Muscle of back (tissue), 11 donors: ENCODE data around the gene SPEM3. TPM values are rescaled to one million over a fixed set of nuclear protein-coding genes. Genes with fewer than 3 reads are reported as not detected.
"Not testable (repeated sequence)": the region's sequence is repeated elsewhere in the genome, so short reads cannot be mapped to it uniquely, and the experiment has no call there.

Experiments
- DNase-seq, 3 donors: peaks; one replicate each; pipeline versions ENCODE4 v3.0.0 to v3.0.0-alpha.2; 2013
- polyA plus RNA-seq, 10 donors: library from polyadenylated mRNA; unstranded; fragments of 120-200 nt; gene quantifications; one replicate each; pipeline ENCODE4 v1.2.1, GENCODE V29; 2013; ENCODE audit not compliant: insufficient read length in 10 of 10

SPEM3 gene
- polyA plus RNA-seq, 10 donors = 0.04 TPM; not detected in 9

DNA sequence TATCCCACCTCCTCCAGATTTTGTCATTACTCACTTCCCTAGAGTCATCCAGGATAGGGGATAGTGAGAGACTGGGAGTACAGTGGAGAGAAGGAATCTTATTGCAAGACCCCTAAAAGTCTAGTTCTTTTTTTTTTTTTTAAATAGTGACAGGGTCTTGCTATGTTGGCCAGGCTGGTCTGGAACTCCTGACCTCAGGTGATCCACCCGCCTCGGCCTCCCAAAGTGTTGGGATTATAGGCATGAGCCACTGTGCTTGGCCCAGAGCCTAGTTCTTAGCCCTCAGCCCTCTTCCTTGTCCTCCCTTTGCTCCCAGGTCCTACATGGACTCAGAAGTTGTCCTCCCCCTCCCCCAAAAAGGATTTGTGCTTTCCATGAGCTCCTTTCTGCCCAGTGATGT, 13.5 kb downstream of the SPEM3 start:
- no peak for DNase-seq

DNA sequence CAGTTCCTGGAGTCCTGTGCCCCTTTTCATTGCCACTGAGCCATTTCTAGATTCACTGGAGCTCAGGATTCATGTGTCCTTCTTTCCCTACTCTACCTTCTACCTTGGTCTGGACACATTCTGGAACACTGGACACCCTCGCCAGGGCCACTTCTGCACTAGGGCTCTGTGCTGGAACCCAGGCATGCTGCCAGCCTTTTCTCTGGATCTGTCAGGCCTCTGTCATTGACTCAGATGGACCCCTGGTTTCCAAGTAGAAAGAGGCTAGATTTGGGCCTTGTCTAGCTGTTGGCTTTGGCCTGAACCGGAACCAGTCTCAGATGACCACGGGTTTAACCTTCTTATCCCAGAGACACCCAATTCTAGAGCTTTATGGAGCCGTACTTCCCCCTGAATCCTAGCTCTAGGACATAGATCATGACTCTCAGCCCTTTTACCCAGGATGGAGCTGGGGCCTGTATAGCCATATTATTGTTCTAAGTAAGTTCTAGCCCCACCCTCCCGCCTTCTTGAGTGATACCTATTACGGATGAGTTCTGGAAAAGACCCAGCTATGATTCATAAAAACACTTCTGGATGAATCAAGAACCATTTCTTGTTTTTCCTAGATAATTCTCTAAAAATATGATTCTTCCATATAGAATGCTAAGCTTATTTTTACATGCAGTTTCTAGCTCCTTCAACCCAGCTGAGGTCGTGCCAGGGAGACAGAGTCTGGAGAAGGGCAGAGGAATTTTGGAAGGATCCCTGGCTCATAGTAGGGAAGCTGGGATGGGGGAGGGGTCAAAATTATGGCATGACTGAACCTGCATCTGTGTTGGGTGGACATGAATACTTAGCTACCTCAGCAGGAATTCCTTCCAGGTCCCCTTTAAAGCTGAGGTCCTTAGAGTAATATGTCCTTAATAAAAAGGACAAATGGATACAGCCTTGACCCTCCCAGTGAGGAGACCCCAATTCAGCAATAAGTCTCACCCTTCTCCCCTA, 15.1 kb downstream of the SPEM3 start:
- no peak for DNase-seq

DNA sequence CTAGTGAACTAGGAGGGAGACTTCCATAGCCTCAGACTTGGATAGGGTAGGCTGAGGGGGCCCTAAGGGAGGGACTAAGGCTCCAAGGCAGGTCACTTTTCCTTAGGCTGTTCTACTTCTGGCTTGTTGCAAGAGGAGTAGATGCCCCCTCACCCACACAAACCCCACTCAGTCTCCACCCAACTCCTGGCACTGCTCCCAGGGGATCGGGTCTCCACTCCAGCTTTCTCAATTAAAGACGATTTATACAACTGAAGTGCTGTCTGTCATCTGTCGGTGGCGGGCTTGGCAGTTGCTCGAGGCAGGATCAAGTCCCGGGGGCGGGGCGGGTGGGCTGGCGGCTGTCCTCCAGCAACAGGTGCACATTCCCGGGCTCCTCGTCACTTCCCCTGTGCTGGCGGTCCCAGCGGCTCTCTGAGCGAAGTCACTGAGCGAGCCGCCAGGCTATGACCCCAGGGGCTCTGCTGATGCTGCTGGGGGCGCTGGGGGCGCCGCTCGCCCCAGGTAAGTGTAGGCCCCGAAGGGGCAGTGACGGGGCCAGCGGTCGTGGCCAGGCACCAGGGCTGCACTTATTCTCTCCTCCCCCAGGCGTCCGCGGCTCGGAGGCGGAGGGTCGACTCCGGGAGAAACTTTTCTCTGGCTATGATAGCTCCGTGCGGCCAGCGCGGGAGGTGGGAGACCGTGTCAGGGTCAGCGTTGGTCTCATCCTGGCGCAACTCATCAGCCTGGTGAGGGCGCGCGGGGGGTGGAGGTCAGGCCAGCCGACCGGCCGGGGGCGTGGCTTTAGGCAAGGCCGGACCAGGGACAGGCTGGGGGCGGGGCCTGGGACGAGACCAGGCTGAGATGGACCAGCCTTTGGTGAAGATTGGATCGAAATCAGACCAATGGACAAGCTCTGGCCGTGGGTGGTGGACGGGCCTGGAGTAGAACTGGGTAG, 16.3 kb downstream of the SPEM3 start, which contains the start of gene CHRNB1:
Gene CHRNB1 (plus strand): TSS at position 380 of the 937 bp plus-strand sequence. CDS start 67 bp downstream, at position 447.
- DNase-seq = peak in 2 of 3 donors; percentile 64 to 80

DNA sequence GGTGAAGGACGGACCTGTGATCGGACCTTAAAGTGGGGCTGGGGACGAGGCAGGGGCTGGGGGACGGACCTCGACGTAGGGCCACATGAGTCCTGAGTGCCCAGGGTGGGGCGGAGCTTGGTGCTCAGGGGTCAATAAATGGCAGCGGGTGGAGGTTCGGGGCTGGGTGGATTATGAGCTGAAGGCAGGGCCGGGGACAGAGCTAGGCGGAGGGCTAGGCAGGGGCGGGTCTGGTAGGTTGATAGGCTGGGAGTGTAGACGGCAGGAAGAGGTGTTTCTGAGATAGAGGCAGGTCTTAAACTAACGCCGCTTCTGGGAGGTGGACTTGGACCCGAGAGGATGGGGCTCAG, 16.9 kb downstream of the SPEM3 start:
- DNase-seq = no peak

DNA sequence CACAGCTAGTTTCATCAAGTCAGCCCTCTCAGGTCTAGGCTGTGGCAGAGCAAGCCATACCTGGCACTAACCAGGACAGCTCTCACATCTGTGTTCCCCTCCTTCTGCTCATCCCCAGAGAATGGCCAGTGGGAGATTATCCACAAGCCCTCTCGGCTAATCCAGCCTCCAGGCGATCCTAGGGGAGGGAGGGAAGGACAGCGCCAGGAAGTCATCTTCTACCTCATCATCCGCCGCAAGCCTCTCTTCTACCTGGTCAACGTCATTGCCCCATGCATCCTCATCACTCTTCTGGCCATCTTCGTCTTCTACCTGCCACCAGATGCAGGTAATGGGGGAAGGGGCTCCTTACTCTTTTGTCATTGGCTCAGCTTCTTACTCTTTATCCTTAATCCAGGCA, 19.8 kb downstream of the SPEM3 start:
- no peak for DNase-seq

DNA sequence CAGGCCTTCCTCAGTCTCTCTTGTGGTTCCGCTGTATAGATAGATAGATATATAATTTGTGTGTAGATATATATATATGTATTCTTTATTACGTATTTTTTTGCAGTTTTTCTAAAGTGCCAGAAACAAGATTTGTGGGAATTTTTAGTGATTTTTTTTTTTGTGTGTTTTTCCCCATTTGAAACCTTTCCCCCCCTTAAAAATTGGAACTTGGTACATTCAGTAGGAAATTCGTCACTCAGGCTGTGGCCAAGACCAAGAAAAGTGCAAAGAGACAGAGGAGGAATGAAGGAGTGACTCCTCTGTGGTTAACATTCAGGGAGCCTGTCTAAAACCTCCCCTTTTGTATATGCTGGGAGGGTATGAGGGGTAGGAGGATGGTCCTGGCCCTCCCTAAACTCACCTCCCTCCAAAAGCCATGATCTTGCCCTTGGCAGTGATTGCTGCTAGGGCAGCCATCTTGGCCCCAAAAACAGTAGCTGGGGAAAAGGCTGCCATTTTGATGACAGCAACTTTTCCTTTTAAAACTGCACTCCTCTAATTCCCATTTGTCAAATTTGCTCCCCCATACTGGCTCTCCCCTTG, 31.4 kb downstream of the SPEM3 start:
- peak in 1 of 3 donors; percentile 20 for DNase-seq

DNA sequence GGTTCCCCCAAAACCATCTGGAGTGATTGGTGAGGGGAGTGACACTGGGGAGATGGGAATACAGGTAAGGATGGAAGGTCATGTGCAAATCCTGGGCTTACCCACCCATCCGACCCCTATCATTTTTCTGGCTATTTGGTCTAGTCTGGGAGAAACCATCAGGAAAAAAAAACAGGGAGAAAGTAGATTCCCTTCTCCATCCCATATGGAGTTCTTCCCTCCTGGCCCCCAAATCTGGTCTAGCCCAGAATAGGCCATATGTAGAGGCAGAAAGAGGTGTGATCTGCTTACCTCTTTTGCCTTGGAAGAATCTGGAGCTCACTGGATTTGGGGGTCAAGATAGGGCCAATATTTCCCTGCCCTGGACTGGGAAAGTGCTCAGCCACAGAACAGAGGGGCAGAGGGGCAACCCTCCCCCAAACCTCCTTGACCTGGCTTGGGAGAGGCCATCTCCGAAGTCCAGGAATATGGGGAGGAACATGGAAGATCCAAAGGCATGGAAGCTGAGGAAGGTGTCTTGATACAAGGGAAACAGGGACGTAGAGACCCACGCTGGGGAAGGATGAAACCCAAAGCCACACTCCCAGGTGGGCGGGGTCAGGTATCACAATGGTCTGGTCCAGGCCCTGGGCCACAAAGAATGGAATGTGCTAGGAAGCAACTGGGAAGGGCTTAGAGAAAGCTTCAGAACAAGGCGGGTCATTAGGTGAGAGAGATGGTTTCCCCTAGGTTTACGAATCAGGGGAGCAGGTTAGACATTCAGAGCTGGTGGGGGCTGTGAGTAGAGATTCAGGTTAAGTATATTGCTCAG, 32.4 kb downstream of the SPEM3 start:
- DNase-seq = no peak

DNA sequence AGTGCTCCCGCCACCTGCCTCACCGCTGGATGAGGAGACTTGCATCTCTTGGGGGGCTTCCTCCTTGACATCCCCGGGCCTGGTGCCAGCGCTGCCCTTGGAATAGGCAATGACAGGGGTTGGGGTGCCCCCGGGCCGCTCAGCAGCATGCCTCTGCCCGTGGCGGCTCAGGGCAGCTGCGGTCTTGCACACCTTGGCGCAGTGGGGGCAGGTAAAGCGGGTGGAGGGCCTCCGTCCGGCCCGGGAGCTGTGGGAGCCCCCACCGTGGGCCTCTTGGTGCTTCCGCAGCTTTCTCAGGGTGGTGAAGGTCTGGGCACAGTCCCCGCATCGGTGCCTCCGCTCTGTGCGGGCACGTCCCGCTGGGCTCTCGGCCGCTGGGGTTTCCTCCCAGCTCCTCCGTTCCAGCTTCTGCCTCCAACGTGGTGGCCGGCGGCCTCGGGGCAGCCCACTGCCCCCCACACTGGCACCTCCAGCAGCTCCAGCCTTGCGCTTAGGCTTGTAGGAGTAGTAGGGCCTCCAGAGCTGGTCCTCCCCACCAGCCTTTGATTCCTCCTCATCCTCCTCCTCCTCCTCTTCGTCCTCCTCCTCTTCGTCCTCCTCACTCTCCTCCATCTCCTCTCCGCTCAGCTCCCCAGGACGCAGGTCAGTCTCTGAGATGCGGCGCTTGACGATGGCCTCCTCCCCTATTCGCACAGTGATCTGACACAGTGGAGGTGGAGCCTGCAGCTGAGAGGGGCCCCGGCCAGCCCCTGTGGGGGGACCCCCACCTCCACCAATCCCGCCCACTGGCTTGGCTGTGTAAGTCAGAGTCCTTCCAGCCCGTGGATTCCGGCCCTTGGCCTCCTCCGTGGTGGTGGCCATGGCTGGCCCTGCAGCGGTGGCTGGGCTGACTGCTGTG, 34.1 kb downstream of the SPEM3 start:
- no peak for DNase-seq

DNA sequence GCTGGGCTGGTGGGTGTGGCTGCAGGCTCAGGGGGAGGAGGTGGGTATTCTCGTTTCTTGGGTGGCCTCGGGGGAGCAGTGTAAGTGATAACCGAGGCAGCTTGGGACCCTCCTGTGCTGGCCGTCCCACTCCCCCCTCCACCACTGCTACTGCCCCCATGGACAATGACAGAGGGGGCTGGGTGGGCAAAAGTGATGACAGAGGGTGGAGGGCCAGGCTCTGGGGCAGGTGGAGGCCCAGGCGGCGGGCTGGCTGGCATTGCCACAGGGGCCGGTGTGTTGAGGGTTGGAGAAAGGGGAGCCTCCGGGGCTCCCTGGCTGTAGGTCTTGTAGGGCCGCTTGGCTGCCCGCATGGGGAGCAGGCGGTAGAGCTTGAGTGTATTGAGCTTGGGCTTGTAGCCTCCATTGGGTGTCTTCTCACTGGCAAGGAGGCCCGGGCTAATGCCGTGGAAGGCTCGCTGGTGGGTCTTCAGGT, 34.8 kb downstream of the SPEM3 start:
- no peak for DNase-seq

DNA sequence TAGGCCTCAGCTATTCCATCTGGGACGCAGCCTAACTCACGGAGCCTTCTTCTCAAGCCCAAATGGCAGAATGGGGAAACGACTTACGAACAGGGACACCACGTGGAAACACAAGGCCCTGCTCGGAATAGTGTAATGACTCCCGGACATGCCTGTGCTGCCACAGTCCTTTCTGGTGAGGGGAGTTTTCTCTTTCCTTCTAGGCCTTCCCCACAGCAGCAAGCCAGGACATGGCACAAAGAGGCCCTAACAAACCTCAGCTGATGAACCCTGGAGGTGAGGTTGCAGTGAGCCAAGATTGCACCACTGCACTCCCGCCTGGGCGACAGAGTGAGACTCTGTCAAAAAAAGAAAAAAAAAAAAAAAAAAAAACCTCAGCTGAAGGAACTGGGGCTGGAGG, 35.4 kb downstream of the SPEM3 start:
- no peak for DNase-seq

DNA sequence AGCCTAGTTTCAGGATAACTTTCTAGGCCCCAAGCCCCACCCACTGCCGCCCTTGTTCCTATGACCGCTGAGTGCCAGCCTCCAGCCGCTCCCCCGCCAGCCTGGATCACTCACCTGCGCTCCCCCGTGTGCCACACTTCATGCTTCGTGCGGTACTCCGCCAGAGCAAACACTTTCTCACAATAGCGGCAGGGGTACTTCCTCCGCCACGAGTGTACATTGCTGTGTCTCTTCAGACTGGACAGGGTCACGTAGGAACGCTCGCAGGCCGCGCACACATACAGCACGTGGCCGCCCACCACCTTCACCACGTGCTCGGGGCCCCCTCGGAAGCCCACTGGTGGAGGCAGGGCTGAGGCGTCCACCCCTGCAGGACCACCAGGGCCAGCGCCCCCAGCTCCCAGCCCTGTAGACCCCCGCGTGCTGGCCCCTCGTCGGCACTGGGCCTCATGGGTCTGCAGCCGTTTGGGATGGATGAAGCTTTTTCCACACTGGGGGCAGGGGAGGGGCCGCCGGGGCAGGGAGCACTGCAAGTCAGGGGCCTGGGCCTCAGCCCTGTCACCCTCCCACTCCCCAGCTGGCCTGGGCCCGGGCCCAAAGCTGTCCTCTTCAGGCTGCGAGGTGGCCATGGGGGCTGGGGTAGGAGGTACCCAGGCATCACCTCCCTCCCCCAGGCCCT, 37.1 kb downstream of the SPEM3 start:
- DNase-seq = no peak

DNA sequence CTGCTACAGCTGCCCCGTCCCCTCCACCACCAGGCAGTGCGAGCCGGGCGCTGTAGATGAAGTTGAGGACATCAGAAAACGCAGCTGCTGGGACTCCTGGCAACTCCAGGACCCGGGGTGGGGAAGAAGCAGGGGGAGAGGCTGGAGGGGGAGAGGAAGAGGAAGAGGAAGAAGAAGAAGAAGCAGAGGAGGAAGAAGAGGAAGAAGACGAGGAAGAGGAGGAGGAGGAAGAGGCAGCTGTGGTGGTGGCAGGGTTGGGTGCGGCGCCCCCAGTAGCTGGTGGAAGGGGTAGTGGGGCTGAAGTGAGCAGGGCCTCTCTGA, 37.6 kb downstream of the SPEM3 start:
- DNase-seq = no peak

DNA sequence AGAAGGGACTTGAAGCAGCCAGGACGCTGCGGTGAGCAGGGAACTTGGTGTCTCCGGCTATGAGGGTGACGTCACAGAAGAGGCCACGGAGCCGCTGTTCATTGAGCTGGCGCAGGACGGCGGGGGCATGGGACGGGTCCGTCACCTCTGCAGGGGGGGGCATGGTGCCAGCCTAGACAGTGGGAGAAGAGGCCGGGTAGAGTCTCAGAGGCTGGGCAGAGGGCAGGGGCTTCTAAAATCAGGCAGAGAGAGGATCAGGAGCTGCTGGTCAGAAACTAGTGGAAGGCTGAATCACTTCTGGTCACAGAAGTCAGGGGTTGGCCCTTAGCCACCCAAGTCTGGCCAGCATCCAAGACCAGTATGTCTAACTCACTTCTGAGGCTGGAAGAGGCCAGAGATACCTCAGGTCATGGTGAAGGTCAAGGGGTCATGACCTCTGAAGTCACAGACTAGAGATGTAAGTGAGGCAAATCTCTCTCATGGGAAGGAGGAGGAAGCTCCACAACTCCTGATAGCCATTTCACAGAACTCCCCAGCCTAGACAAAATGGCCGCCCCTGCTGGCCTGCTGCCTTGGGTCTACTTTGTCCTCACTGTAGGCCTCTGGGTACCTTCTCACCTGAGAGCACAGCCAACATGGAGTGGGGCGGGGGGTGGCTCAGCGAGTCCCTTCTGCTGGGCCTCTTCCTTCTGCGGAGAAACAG, 38.1 kb downstream of the SPEM3 start:
- DNase-seq = peak in 1 of 3 donors; percentile 60

DNA sequence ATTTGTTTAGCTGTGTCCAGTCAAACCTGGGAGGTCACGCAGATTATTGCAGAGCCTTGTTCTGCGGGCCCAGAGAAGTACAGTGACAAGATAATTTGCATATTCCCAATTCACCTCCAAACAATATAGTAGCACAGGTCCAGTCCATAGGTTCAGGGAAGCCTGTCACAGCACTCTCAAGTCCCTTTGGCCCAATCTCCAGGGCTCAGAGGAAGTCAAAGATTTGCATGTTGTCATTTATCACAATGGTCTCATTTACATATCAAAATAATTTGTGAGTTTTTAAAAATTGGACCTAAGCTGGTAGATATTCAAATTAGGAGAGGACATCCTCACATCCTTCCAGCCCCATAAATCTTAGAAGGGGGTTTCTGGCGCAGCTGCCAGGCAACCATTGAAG, 38.8 kb downstream of the SPEM3 start:
- no peak for DNase-seq

DNA sequence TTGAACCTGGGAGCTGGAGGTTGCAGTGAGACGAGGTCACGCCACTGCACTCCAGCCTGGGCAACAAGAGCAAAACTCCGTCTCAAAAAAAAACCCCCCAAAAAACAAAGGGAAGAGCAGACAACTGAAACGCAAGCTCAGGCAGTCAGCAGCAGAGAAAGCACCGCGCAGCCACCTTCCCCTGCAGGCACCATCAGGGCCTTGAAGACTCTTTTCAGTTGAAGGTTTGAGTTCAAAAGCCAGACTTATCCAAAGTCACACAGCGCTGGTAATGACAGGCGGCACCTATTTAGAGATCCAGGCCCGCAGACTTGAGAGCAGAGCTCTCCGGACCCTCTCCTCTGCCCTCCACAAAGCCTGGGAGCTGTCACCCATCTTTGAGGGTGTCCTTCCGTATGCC, 39.6 kb downstream of the SPEM3 start:
- no peak for DNase-seq

DNA sequence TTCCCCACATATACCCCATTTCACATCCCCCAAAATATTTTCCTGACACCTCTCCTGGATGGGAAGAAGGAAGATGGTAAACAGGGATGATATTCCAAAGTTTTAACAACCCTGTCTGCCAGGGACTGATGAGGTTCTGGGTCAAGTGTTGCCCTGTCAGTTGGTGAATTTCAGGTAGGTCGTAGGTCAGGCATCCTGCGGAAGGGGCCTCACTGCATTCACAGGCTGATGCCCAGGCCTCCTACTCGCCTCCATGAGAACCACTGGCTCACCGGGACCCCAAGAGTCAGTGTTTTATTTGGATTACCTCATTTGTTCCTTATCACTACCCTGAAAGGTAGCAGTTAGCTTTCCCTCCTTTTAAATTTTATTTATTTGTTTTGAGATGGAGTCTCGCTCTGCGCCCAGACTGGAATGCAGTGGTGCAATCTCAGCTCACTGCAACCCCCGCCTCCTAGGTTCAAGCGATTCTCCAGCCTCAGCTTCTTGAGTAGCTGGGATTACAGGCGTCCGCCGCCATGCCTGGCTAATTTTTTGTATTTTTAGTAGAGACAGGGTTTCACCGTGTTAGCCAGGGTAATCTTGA, 40.2 kb downstream of the SPEM3 start:
- no peak for DNase-seq

DNA sequence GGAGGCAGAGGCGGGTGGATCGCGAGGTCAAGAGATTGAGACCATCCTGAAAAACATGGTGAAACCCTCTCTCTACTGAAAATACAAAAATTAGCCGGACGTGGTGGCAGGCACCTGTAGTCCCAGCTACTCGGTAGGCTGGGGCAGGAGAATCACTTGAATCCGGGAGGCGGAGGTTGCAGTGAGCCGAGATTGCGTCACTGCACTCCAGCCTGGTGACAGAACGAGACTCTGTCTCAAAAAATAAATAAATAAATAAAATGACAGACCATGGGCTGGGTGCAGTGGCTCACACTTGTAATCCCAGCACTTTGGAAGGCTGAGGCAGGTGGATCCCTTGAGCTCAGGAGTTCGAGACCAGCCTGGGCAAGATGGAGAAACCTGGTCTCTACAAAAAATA, 41.2 kb downstream of the SPEM3 start:
- not testable (repeated sequence) for DNase-seq

DNA sequence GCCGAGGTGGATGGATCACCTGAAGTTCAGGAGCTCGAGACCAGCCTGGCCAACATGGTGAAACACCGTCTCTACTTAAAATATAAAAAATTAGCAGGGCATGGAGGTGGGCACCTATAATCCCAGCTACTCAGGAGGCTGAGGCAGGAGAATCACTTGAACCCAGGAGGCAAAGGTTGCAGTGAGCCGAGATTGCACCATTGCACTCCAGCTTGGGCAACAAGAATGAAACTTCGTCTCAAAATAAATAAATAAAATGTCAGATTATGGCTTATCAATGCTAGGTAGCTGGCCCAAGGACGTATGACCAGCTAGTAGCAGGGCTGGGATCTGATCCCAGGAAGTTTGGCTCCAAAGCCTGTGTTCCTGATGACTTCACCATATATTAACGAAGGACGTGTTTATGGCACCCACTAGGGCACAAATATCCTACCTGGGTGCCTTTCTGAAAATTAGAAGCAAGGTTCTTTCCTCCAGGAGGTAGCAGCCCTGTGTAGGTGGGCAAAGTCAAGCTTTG, 41.9 kb downstream of the SPEM3 start:
- not testable (repeated sequence) for DNase-seq
